ENCODE results near the gene FHIT. TPM values are rescaled to one million over a fixed set of nuclear protein-coding genes. Genes with fewer than 3 reads are reported as not detected.

The FHIT gene
- total RNA-seq, 2 experiments from 2014 or later = 86.0 to 90.6 TPM

DNA sequence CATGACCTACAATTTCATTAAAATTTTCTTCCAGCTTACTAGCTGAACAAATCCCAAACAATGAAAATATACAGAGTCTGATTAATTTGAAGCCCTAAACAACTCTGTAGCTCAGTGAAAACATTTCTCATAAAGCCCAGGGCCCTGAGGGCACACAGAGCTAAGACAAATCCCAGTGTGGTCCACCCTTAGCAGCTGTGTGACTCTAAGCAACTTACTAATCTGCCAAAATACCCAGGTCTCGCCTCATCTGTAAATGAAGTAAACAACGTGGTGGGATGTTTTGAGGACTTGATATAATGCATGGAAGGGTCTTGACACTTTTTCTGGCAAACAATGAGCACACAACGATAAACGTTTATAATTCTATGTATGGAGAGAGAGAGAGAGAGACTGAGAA lies 158.4 kb downstream of the FHIT start:
- Mint-ChIP-seq H3K27me3 (no peaks in the 10 kb centered on the region), H3K9me3 (peaks cover 3% of the 10 kb centered on the region), H3K36me3 (ENCODE audit: low read depth) (no peaks in the 10 kb centered on the region), H3K4me3 (no peak overlapping the region), H3K4me1 (ENCODE audit: low read depth) (no peaks in the 10 kb centered on the region), H3K27ac (no peak overlapping the region)
- ATAC-seq (ENCODE audit: poor library complexity) (no peak), DNase-seq (no peak)
- no peaks in the 10 kb centered on the region for H3K27me3 ChIP-seq (ENCODE audit: control insufficient read depth in 1 of 2, insufficient read depth in 2 of 2, low read length in 2 of 2)
- ChIA-PET POLR2A (no interaction called here), CTCF (no interaction called here)
- no peak overlapping the region for H3K27ac ChIP-seq (ENCODE audit: low read depth in 1 of 2, low read length in 2 of 2)
- TF ChIP-seq, protein P1, sequence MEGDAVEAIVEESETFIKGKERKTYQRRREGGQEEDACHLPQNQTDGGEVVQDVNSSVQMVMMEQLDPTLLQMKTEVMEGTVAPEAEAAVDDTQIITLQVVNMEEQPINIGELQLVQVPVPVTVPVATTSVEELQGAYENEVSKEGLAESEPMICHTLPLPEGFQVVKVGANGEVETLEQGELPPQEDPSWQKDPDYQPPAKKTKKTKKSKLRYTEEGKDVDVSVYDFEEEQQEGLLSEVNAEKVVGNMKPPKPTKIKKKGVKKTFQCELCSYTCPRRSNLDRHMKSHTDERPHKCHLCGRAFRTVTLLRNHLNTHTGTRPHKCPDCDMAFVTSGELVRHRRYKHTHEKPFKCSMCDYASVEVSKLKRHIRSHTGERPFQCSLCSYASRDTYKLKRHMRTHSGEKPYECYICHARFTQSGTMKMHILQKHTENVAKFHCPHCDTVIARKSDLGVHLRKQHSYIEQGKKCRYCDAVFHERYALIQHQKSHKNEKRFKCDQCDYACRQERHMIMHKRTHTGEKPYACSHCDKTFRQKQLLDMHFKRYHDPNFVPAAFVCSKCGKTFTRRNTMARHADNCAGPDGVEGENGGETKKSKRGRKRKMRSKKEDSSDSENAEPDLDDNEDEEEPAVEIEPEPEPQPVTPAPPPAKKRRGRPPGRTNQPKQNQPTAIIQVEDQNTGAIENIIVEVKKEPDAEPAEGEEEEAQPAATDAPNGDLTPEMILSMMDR (IDR thresholded peaks at IDR 0.05) = no peak
- no peaks in the 10 kb centered on the region for H3K36me3 ChIP-seq (ENCODE audit: insufficient read depth, low read length)
- no peaks in the 10 kb centered on the region for H3K9me3 ChIP-seq (ENCODE audit: control insufficient read depth in 1 of 2, insufficient read depth in 1 of 2, low read length in 2 of 2)
- intact Hi-C loops (cut with DNase I, micrococcal nuclease) = no loop called here
- no peaks in the 10 kb centered on the region for H3K4me1 ChIP-seq (ENCODE audit: insufficient read depth, low read length)
- no peak overlapping the region for H3K4me3 ChIP-seq (ENCODE audit: low read length)

DNA sequence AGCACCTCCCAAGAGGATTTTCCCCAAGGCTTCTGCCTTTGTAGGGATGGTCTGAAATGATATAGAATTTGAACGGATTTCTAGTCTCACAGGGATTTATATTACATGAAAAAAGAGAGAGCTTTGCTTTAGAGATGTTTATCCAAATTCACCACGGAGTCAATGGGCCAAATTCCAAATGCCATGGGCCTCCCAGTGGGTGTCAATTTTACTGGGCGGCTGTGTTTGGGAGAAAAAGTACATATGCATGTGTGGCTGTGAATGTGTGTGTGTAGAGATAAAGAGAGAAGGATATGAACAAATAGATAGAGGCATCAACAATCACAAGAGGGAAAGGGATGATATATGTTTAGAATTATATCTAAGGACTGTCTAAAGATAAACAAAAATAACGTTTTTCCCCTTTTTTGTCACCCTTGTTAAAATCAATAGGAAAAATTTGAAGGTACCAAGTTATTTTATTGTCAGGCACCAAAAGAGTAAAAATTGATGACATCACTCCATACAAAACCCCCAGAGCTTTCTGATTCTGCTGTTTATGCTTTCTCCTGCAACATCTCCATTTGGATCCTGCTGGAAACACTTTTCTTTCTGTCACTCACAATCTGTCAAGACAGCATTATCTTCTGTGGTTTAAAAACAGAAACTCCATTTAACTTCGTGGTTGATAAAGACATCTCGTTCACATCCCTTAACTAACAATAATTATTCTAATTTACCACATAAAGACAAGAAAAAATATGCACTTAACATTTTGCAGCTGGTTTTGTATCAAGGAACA lies 160.7 kb downstream of the FHIT start:
- ChIA-PET CTCF (no interaction called here), POLR2A (no interaction called here)
- H3K27me3 ChIP-seq (ENCODE audit: control insufficient read depth in 1 of 2, insufficient read depth in 2 of 2, low read length in 2 of 2) = no peaks in the 10 kb centered on the region
- Mint-ChIP-seq H3K27ac (no peak overlapping the region), H3K27me3 (no peaks in the 10 kb centered on the region), H3K9me3 (peaks cover 3% of the 10 kb centered on the region), H3K36me3 (ENCODE audit: low read depth) (no peaks in the 10 kb centered on the region), H3K4me3 (no peak overlapping the region), H3K4me1 (ENCODE audit: low read depth) (no peaks in the 10 kb centered on the region)
- H3K36me3 ChIP-seq (ENCODE audit: insufficient read depth, low read length) = no peaks in the 10 kb centered on the region
- intact Hi-C loops (cut with DNase I, micrococcal nuclease) = no loop called here
- no peaks in the 10 kb centered on the region for H3K4me1 ChIP-seq (ENCODE audit: insufficient read depth, low read length)
- ATAC-seq (ENCODE audit: poor library complexity) (no peak), DNase-seq (no peak)
- H3K27ac ChIP-seq (ENCODE audit: low read depth in 1 of 2, low read length in 2 of 2) = no peak overlapping the region
- H3K9me3 ChIP-seq (ENCODE audit: control insufficient read depth in 1 of 2, insufficient read depth in 1 of 2, low read length in 2 of 2) = no peaks in the 10 kb centered on the region
- TF ChIP-seq, protein P1 (IDR thresholded peaks at IDR 0.05) = no peak
- H3K4me3 ChIP-seq (ENCODE audit: low read length) = no peak overlapping the region

DNA sequence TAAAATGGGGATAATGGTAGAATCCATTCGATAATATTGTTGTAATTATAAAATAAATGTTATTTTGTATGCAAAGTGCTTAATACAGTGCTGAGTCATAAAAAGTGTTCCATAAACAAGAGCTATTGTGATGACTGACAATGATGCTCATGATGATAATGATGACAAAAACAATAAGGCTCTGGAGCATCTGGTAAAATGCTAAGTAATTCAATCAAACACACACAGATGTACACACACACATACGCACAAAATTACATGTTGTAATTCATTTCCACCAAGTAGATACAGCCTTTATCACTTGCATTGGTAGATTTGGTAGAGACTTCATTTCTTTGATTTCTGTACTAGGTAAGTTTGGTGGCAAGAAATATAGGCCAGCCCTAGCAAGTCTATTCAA lies 163.8 kb downstream of the FHIT start:
- Mint-ChIP-seq H3K9me3 (peaks cover 3% of the 10 kb centered on the region), H3K36me3 (ENCODE audit: low read depth) (no peaks in the 10 kb centered on the region), H3K27me3 (no peaks in the 10 kb centered on the region), H3K27ac (no peak overlapping the region), H3K4me1 (ENCODE audit: low read depth) (no peaks in the 10 kb centered on the region), H3K4me3 (no peak overlapping the region)
- no peak for DNase-seq
- no peak for ATAC-seq (ENCODE audit: poor library complexity)
- POLR2A ChIA-PET = no interaction called here
- Histone ChIP-seq H3K4me1 (ENCODE audit: insufficient read depth, low read length) (no peaks in the 10 kb centered on the region), H3K9me3 (ENCODE audit: control insufficient read depth in 1 of 2, insufficient read depth in 1 of 2, low read length in 2 of 2) (peaks cover 0 to 5% of the 10 kb centered on the region in 2 experiments), H3K36me3 (ENCODE audit: insufficient read depth, low read length) (no peaks in the 10 kb centered on the region), H3K27me3 (ENCODE audit: control insufficient read depth in 1 of 2, insufficient read depth in 2 of 2, low read length in 2 of 2) (no peaks in the 10 kb centered on the region), H3K27ac (ENCODE audit: low read depth in 1 of 2, low read length in 2 of 2) (no peak overlapping the region), H3K4me3 (ENCODE audit: low read length) (no peak overlapping the region)
- intact Hi-C loops (cut with DNase I, micrococcal nuclease) = no loop called here
- TF ChIP-seq, protein P1 (IDR thresholded peaks at IDR 0.05) = no peak
- CTCF ChIA-PET = no interaction called here

Measured in CD4-positive, alpha-beta T cell (primary cell).